WERI-Rb-1 (cell line): ENCODE results near the gene TNF.

Source experiments
- DNase-seq: peaks from one replicate; pipeline ENCODE4 v3.0.0-alpha.2; 2020
- H3K27ac ChIP-seq: fragments of 250-450 bp; sonication (Bioruptor Pico); 2 replicates; pipeline ENCODE4 v1.5.1; 2020; ENCODE audit warnings: mild to moderate bottlenecking, moderate library complexity
- H3K27me3 ChIP-seq: fragments of 250-450 bp; sonication (Bioruptor Pico); 2 replicates; pipeline ENCODE4 v1.5.1; 2021; ENCODE audit warnings: mild to moderate bottlenecking, low read depth, moderate library complexity; ENCODE audit not compliant: insufficient read depth, severe bottlenecking
- H3K36me3 ChIP-seq: fragments of 250-450 bp; sonication (Bioruptor Pico); 2 replicates; pipeline ENCODE4 v1.5.1; 2020; ENCODE audit warnings: mild to moderate bottlenecking, moderate library complexity
- H3K4me3 ChIP-seq: 2 replicates; pipeline ENCODE4 v1.5.1; 2011; ENCODE audit warnings: low read depth, mild to moderate bottlenecking, control low read depth, low read length
- H3K9me3 ChIP-seq: fragments of 250-450 bp; sonication (Bioruptor Pico); 2 replicates; pipeline ENCODE4 v1.5.1; 2021; ENCODE audit warnings: mild to moderate bottlenecking, moderate library complexity; ENCODE audit not compliant: severe bottlenecking
- CTCF ChIP-seq: IDR thresholded peaks from 2 replicates; pipeline ENCODE4 v1.5.1; 2011; ENCODE audit warnings: low read depth, mild to moderate bottlenecking, control low read depth, inconsistent platforms, low read length

The TNF gene

GRCh38 chr6:31614075-31614619, 38.8 kb downstream of the TNF start:
- Histone ChIP-seq H3K9me3 (no peaks in the 10 kb centered on the region), H3K27me3 (no peaks in the 10 kb centered on the region), H3K27ac (no peak overlapping the region), H3K36me3 (no peaks in the 10 kb centered on the region), H3K4me3 (no peak overlapping the region)
- no peak for DNase-seq
- TF ChIP-seq CTCF: no peak

- H3K27ac ChIP-seq: no peak within 1 kb of the TSS
- TF ChIP-seq CTCF: no peak
- H3K9me3 ChIP-seq: no peaks in the 10 kb centered on the region
- no peaks in the 10 kb centered on the region for H3K36me3 ChIP-seq
- no peak within 1 kb of the TSS for H3K4me3 ChIP-seq
- DNase-seq: no peak
- no peaks in the 10 kb centered on the region for H3K27me3 ChIP-seq
These were observed 39.6 kb downstream of the TNF start, which contains the start of gene AIF1 for GRCh38 chr6:31614684-31615578. Gene AIF1 (plus strand): TSS chr6:31615234. CDS start chr6:31615330, 96 bp downstream.

GRCh38 chr6:31615748-31616147, 40.4 kb downstream of the TNF start:
- DNase-seq: no peak
- H3K36me3 ChIP-seq: peaks cover under 1% of the 10 kb centered on the region; the same call in 1 of the 2 replicates
- no peaks in the 10 kb centered on the region for H3K9me3 ChIP-seq
- H3K4me3 ChIP-seq: no peak overlapping the region
- H3K27me3 ChIP-seq: no peaks in the 10 kb centered on the region
- TF ChIP-seq CTCF: no peak
- no peak overlapping the region for H3K27ac ChIP-seq

- no peak for DNase-seq
- H3K27ac ChIP-seq: no peak overlapping the region
- no peaks in the 10 kb centered on the region for H3K9me3 ChIP-seq
- no peak overlapping the region for H3K4me3 ChIP-seq
- H3K36me3 ChIP-seq: peaks cover 13% of the 10 kb centered on the region
- no peaks in the 10 kb centered on the region for H3K27me3 ChIP-seq
- no peak for TF ChIP-seq CTCF
These were observed 41.6 kb downstream of the TNF start for GRCh38 chr6:31617010-31617409.

GRCh38 chr6:31619805-31620585, 44.6 kb downstream of the TNF start:
- TF ChIP-seq CTCF: no peak
- H3K27me3 ChIP-seq: no peaks in the 10 kb centered on the region
- H3K36me3 ChIP-seq: peaks cover 43% of the 10 kb centered on the region
- no peaks in the 10 kb centered on the region for H3K9me3 ChIP-seq
- DNase-seq: peak; percentile 100
- peak overlapping the region; percentile 95 for H3K27ac ChIP-seq
- peak overlapping the region; percentile 63 for H3K4me3 ChIP-seq
